HEK293T (cell line): Measurements from ENCODE around the gene SLC4A2.
A peak's percentile ranks its signal among the peaks of the same experiment; 100 is the strongest.

Source experiments
- CTCF ChIA-PET: fragments of 350-600 bp; formaldehyde crosslinking; extraction: SDS; loops from one replicate; lab custom pipeline; 2021; ENCODE audit warnings: antibody characterized with exemption, inconsistent platforms; lab: Yijun Ruan, JAX
- POLR2A ChIA-PET: fragments of 350-600 bp; formaldehyde crosslinking; extraction: SDS; loops from one replicate; lab custom pipeline; 2020; ENCODE audit warnings: antibody characterized with exemption, inconsistent platforms; lab: Yijun Ruan, JAX
- DNase-seq: peaks from one replicate; pipeline ENCODE4 v3.0.0; 2012; ENCODE audit warnings: mixed read lengths; ENCODE audit errors: extremely low spot score
- ARNT ChIP-seq: fragments of 450-650 bp; IDR thresholded peaks from 2 replicates; pipeline ENCODE4 v1.6.1; 2017; ENCODE audit warnings: mild to moderate bottlenecking
- BHLHE40 ChIP-seq: fragments of 450-650 bp; IDR thresholded peaks from 2 replicates; pipeline ENCODE4 v1.6.1; 2016; ENCODE audit warnings: mild to moderate bottlenecking, moderate library complexity, borderline replicate concordance
- CTBP1 ChIP-seq: fragments of 450-650 bp; IDR thresholded peaks from 2 replicates; pipeline ENCODE4 v1.6.1; 2016; ENCODE audit warnings: borderline replicate concordance
- ELF4 ChIP-seq: fragments of 450-650 bp; IDR thresholded peaks from 2 replicates; pipeline ENCODE4 v1.6.1; 2017; ENCODE audit warnings: antibody characterized with exemption
- FOXA1 ChIP-seq: fragments of 450-650 bp; IDR thresholded peaks from 2 replicates; pipeline ENCODE4 v1.6.1; 2016; ENCODE audit warnings: mild to moderate bottlenecking
- FOXK2 ChIP-seq: fragments of 450-650 bp; IDR thresholded peaks from 2 replicates; pipeline ENCODE4 v1.6.1; 2016; ENCODE audit warnings: mild to moderate bottlenecking
- FOXM1 ChIP-seq: fragments of 450-650 bp; IDR thresholded peaks from 2 replicates; pipeline ENCODE4 v1.6.1; 2017; ENCODE audit warnings: mild to moderate bottlenecking, borderline replicate concordance
- HDGF ChIP-seq: fragments of 450-650 bp; IDR thresholded peaks from 2 replicates; pipeline ENCODE4 v1.6.1; 2017; ENCODE audit warnings: antibody characterized with exemption, borderline replicate concordance
- L3MBTL2 ChIP-seq: fragments of 450-650 bp; conservative IDR thresholded peaks from 2 replicates; pipeline ENCODE4 v1.6.1; 2016; ENCODE audit warnings: mild to moderate bottlenecking
- LEF1 ChIP-seq: fragments of 450-650 bp; IDR thresholded peaks from 2 replicates; pipeline ENCODE4 v1.6.1; 2017; ENCODE audit warnings: mild to moderate bottlenecking, borderline replicate concordance
- NFRKB ChIP-seq: fragments of 450-650 bp; IDR thresholded peaks from 2 replicates; pipeline ENCODE4 v1.6.1; 2016; ENCODE audit warnings: mild to moderate bottlenecking, moderate library complexity
- PKNOX1 ChIP-seq: fragments of 450-650 bp; IDR thresholded peaks from 2 replicates; pipeline ENCODE4 v1.6.1; 2016
- SP1 ChIP-seq: fragments of 450-650 bp; IDR thresholded peaks from 2 replicates; pipeline ENCODE4 v1.6.1; 2017
- SUZ12 ChIP-seq: fragments of 450-650 bp; IDR thresholded peaks from 2 replicates; pipeline ENCODE4 v1.6.1; 2016; ENCODE audit warnings: mild to moderate bottlenecking
- TARDBP ChIP-seq: fragments of 450-650 bp; IDR thresholded peaks from 2 replicates; pipeline ENCODE4 v1.6.1; 2016
- ZNF384 ChIP-seq: fragments of 450-650 bp; IDR thresholded peaks from 2 replicates; pipeline ENCODE4 v1.6.1; 2016

SLC4A2 gene

GRCh38 chr7:151016505-151016904, 42.9 kb upstream of the SLC4A2 start:
- TF ChIP-seq SUZ12 (no peak), ZNF384 (no peak), NFRKB (no peak), CTBP1 (no peak), PKNOX1 (no peak), L3MBTL2 (no peak), TARDBP (no peak)
- ChIA-PET CTCF (interaction anchor here (0.5 to 3.9 kb wide), 3 partner anchors 9 to 94 kb away, joined by 3 to 40 read pairs (median 40); partner anchors contain the start of gene ABCB8), POLR2A (interaction anchor here (1.0 kb wide), 1 partner anchor 43 kb away, joined by 3 read pairs; the partner anchor contains the start of gene SLC4A2)
- DNase-seq, result no peak

- DNase-seq, result no peak
- CTCF ChIA-PET, result interaction anchor here (1.2 to 3.9 kb wide), 4 partner anchors 9 to 94 kb away, joined by 5 to 40 read pairs (median 23); partner anchors contain the start of gene ABCB8
- no peak for TF ChIP-seq BHLHE40
- TF ChIP-seq LEF1, result no peak
- no peak for TF ChIP-seq FOXA1
- TF ChIP-seq SUZ12, result no peak
- no peak for TF ChIP-seq NFRKB
- TF ChIP-seq L3MBTL2, result no peak
- TF ChIP-seq ZNF384, result no peak
- TF ChIP-seq ELF4, result no peak
- no peak for TF ChIP-seq TARDBP
- POLR2A ChIA-PET, result interaction anchor here (1.0 kb wide), 1 partner anchor 42 kb away, joined by 3 read pairs; the partner anchor contains the start of gene SLC4A2
Observed at GRCh38 chr7:151016942-151017341, 42.4 kb upstream of the SLC4A2 start.

GRCh38 chr7:151017370-151017952, 41.9 kb upstream of the SLC4A2 start:
- CTCF ChIA-PET, result interaction anchor here (0.7 to 3.9 kb wide), 12 partner anchors 10 to 639 kb away, joined by 3 to 40 read pairs (median 5); partner anchors contain the start of gene ABCB8
- no peak for DNase-seq
- TF ChIP-seq FOXK2 (no peak), L3MBTL2 (no peak), LEF1 (no peak), SP1 (no peak), FOXA1 (no peak), FOXM1 (no peak), ARNT (no peak)
- POLR2A ChIA-PET, result interaction anchor here (2.9 kb wide), 1 partner anchor 11 kb away, joined by 30 read pairs; the partner anchor contains the start of gene ABCB8

- CTCF ChIA-PET, result interaction anchor here (0.6 to 3.9 kb wide), 21 partner anchors 9 to 640 kb away, joined by 3 to 40 read pairs (median 5); partner anchors contain the start of gene ABCB8
- peak; percentile 95 for DNase-seq
- no peak for TF ChIP-seq LEF1
- TF ChIP-seq ZNF384, result no peak
- TF ChIP-seq CTBP1, result no peak
- TF ChIP-seq SP1, result no peak
- no peak for TF ChIP-seq PKNOX1
- peak; percentile 17; the same call in 1 of the 2 replicates for TF ChIP-seq HDGF
- no peak for TF ChIP-seq FOXA1
- TF ChIP-seq ARNT, result no peak
- POLR2A ChIA-PET, result interaction anchor here (0.7 to 2.9 kb wide), 3 partner anchors 10 to 91 kb away, joined by 3 to 30 read pairs (median 4); partner anchors contain the start of genes ABCB8 and TMUB1
Observed at GRCh38 chr7:151017953-151018420, 41.4 kb upstream of the SLC4A2 start.

- ChIA-PET POLR2A (interaction anchor here (0.7 to 2.9 kb wide), 4 partner anchors 8 to 90 kb away, joined by 3 to 30 read pairs (median 4); partner anchors contain the start of genes ABCB8 and TMUB1), CTCF (interaction anchor here (0.6 to 3.9 kb wide), 22 partner anchors 9 to 641 kb away, joined by 3 to 40 read pairs (median 4); partner anchors contain the start of gene ABCB8)
- TF ChIP-seq L3MBTL2 (peak; percentile 89), PKNOX1 (no peak)
- DNase-seq, result no peak
Observed at GRCh38 chr7:151018421-151019129, 40.8 kb upstream of the SLC4A2 start.

GRCh38 chr7:151019130-151019447, 40.3 kb upstream of the SLC4A2 start:
- POLR2A ChIA-PET, result interaction anchor here (0.9 to 2.9 kb wide), 4 partner anchors 9 to 99 kb away, joined by 3 to 30 read pairs (median 4); partner anchors contain the start of gene ABCB8
- no peak for TF ChIP-seq LEF1
- TF ChIP-seq TARDBP, result no peak
- no peak for TF ChIP-seq PKNOX1
- TF ChIP-seq SUZ12, result no peak
- no peak for TF ChIP-seq NFRKB
- TF ChIP-seq ZNF384, result no peak
- TF ChIP-seq ARNT, result no peak
- no peak for TF ChIP-seq L3MBTL2
- no peak for TF ChIP-seq FOXK2
- no peak for TF ChIP-seq FOXM1
- TF ChIP-seq BHLHE40, result no peak
- no peak for TF ChIP-seq HDGF
- TF ChIP-seq FOXA1, result no peak
- no peak for TF ChIP-seq CTBP1
- no peak for TF ChIP-seq ELF4
- no peak for TF ChIP-seq SP1
- DNase-seq, result no peak
- CTCF ChIA-PET, result interaction anchor here (0.5 to 3.9 kb wide), 12 partner anchors 8 to 297 kb away, joined by 3 to 40 read pairs (median 5); partner anchors contain the start of gene ABCB8
